GM06990 (cell line): ENCODE data around the gene SMTN.
"Not testable (repeated sequence)": the region's sequence is repeated elsewhere in the genome, so short reads cannot be mapped to it uniquely, and the experiment has no call there.

Source experiments
- DNase-seq: peaks from one replicate; pipeline ENCODE4 v3.0.0-alpha.2; 2011; ENCODE audit not compliant: insufficient read length; ENCODE audit errors: extremely low read depth
- H3K27me3 ChIP-seq: replicated peaks from 2 replicates; pipeline ENCODE4 v1.6.0; 2011; ENCODE audit warnings: low read length; ENCODE audit not compliant: control insufficient read depth, insufficient read depth
- H3K36me3 ChIP-seq: 2 replicates; pipeline ENCODE4 v1.5.1; 2011; ENCODE audit warnings: low read length; ENCODE audit not compliant: control insufficient read depth, insufficient read depth
- H3K4me3 ChIP-seq: replicated peaks from 2 replicates; pipeline ENCODE4 v1.5.1; 2011; ENCODE audit warnings: low read depth, mild to moderate bottlenecking, control low read depth, low read length
- TF ChIP-seq, protein P1 (sequence below): IDR thresholded peaks from 2 replicates; pipeline ENCODE4 v1.5.1; 2011; ENCODE audit warnings: low read length, control low read depth, mild to moderate bottlenecking, inconsistent platforms; ENCODE audit not compliant: insufficient read depth, poor library complexity, severe bottlenecking

Gene SMTN

GRCh38 chr22:31068970-31069369 is 12.1 kb upstream of the SMTN start:
- Histone ChIP-seq H3K27me3 (no peaks in the 10 kb centered on the region), H3K36me3 (no peaks in the 10 kb centered on the region), H3K4me3 (no peak overlapping the region)
- no peak for DNase-seq
- TF ChIP-seq, protein P1, sequence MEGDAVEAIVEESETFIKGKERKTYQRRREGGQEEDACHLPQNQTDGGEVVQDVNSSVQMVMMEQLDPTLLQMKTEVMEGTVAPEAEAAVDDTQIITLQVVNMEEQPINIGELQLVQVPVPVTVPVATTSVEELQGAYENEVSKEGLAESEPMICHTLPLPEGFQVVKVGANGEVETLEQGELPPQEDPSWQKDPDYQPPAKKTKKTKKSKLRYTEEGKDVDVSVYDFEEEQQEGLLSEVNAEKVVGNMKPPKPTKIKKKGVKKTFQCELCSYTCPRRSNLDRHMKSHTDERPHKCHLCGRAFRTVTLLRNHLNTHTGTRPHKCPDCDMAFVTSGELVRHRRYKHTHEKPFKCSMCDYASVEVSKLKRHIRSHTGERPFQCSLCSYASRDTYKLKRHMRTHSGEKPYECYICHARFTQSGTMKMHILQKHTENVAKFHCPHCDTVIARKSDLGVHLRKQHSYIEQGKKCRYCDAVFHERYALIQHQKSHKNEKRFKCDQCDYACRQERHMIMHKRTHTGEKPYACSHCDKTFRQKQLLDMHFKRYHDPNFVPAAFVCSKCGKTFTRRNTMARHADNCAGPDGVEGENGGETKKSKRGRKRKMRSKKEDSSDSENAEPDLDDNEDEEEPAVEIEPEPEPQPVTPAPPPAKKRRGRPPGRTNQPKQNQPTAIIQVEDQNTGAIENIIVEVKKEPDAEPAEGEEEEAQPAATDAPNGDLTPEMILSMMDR, result no peak

GRCh38 chr22:31069691-31070314 is 11.3 kb upstream of the SMTN start:
- not testable (repeated sequence) for H3K36me3 ChIP-seq, H3K27me3 ChIP-seq, H3K4me3 ChIP-seq, DNase-seq

- H3K4me3 ChIP-seq, result not testable (repeated sequence)
Observed at GRCh38 chr22:31073125-31073524, 8.0 kb upstream of the SMTN start.

DNA sequence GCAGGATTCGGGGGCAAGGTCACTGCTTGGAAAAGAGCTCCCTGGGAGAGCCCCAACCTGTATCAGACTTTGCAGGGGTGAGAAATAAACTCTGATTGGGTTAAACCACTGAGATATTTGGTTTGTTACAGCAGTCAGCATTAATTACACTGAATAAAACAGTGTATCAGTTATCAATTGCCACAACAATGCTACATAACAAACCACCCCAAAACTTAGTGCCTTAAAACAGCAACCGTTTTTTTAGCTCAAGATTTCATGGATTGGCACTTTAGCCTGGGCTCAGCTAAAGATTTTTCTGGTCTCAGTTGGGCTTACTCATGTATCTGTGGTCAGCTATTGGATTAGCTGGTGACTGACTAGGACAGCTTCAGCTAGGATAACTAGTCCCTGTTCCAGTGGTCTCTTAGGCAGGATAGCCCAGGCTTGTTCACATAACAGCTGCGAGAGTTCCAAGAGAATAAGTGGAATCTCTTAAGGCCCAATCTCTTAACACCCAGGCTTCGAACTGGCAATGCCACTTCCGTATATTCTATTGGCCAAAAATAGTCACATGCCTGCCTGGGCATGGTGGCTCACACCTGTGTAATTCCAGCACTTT is 7.5 kb upstream of the SMTN start:
- DNase-seq, H3K36me3 ChIP-seq, H3K4me3 ChIP-seq, H3K27me3 ChIP-seq: not testable (repeated sequence)

More at GRCh38 chr22:31073125-31073524, 8.0 kb upstream of the SMTN start:
- H3K27me3 ChIP-seq, H3K36me3 ChIP-seq, DNase-seq: not testable (repeated sequence)

DNA sequence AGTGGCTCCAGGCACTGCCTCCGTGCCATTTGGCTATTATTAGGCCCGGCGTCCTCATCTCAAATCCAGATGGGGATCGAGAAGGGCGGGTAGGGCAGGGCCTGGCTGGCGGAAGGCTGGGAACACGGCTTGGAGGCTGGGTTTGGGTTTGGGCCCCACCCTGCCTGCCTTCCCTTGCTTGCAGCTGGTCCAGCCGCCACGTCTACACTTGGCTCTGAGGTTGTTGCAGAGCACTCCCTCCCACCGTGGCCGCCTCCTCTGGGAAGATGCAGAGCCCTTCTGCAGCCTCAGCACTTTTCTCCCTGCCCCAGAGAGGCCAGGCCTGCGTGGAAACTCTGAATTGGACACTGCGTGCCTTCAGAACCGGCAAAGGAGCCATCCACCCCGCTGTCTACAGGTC is 5.2 kb upstream of the SMTN start:
- no peak overlapping the region for H3K4me3 ChIP-seq
- no peak for DNase-seq
- H3K36me3 ChIP-seq, result no peaks in the 10 kb centered on the region
- TF ChIP-seq, protein P1, result no peak
- H3K27me3 ChIP-seq, result no peaks in the 10 kb centered on the region

GRCh38 chr22:31077681-31078080 is 3.4 kb upstream of the SMTN start:
- no peak for DNase-seq
- Histone ChIP-seq H3K4me3 (no peak overlapping the region), H3K36me3 (no peaks in the 10 kb centered on the region), H3K27me3 (no peaks in the 10 kb centered on the region)
- TF ChIP-seq, protein P1, result no peak

DNA sequence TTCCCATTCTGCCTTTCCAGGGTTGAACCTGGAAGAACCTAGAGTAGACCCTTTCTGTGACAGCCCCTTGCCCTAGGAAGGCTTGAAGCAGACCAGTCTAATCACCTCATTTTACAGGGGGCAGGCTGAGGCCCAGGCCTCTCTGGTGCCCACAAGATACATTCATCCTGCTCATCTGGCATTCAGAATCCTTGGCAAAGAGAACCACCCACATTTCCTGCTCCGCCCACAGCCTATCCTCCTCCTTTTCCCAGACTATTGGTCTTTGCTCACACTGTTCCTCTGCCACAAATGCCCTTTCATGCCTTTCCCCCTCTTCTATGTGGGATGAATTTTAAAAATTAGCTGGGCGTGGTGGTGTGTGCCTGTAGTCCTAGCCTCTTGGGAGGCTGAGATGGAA is 2.7 kb upstream of the SMTN start:
- DNase-seq, H3K36me3 ChIP-seq, H3K4me3 ChIP-seq, H3K27me3 ChIP-seq: not testable (repeated sequence)

GRCh38 chr22:31079095-31079642 is 1.9 kb upstream of the SMTN start:
- no peaks in the 10 kb centered on the region for H3K36me3 ChIP-seq
- DNase-seq, result no peak
- TF ChIP-seq, protein P1, result no peak
- no peak overlapping the region for H3K4me3 ChIP-seq
- no peaks in the 10 kb centered on the region for H3K27me3 ChIP-seq
